ENCODE results near the gene KLHDC7B.

GRCh38 chr22:50542416-50542927, 3.2 kb upstream of the KLHDC7B start:
- no peak for TF ChIP-seq ZFX (IDR thresholded peaks at IDR 0.05; ENCODE audit: borderline replicate concordance)
- no peak for TF ChIP-seq CTCF (IDR thresholded peaks at IDR 0.05)
